ENCODE data around the gene PRKCE.
A peak's percentile ranks its signal among the peaks of the same experiment; 100 is the strongest.

Gene PRKCE

GRCh38 chr2:45651415-45652089 lies at the start of gene PRKCE:
Gene PRKCE, plus strand, starts transcription at chr2:45651675.
- in situ Hi-C loops (cut with HindIII; ENCODE audit: low pct_unique_long_range_greater_than_20kb, low sequenced_read_pairs) = no loop called here
- no peak for TF ChIP-seq JUND (IDR thresholded peaks at IDR 0.05; ENCODE audit: low read depth)
- DNase-seq (ENCODE audit: low read depth in 1 of 2, low spot score in 1 of 2) = peak in 1 of 2 experiments; percentile 49

GRCh38 chr2:45602624-45603023 lies 48.9 kb upstream of the PRKCE start:
- no peak for DNase-seq (ENCODE audit: low read depth in 1 of 2, low spot score in 1 of 2)
- TF ChIP-seq JUND (IDR thresholded peaks at IDR 0.05; ENCODE audit: low read depth) = no peak
- in situ Hi-C loops (cut with HindIII; ENCODE audit: low pct_unique_long_range_greater_than_20kb, low sequenced_read_pairs) = no loop called here

GRCh38 chr2:45605116-45605515 lies 46.4 kb upstream of the PRKCE start:
- TF ChIP-seq JUND (IDR thresholded peaks at IDR 0.05; ENCODE audit: low read depth) = no peak
- no peak for DNase-seq (ENCODE audit: low read depth in 1 of 2, low spot score in 1 of 2)
- in situ Hi-C loops (cut with HindIII; ENCODE audit: low pct_unique_long_range_greater_than_20kb, low sequenced_read_pairs) = no loop called here

- in situ Hi-C loops (cut with HindIII; ENCODE audit: low pct_unique_long_range_greater_than_20kb, low sequenced_read_pairs) = no loop called here
- no peak for DNase-seq (ENCODE audit: low read depth in 1 of 2, low spot score in 1 of 2)
- no peak for TF ChIP-seq JUND (IDR thresholded peaks at IDR 0.05; ENCODE audit: low read depth)
Observed at GRCh38 chr2:45606796-45607195, 44.7 kb upstream of the PRKCE start.

- in situ Hi-C loops (cut with HindIII; ENCODE audit: low pct_unique_long_range_greater_than_20kb, low sequenced_read_pairs) = no loop called here
- DNase-seq (ENCODE audit: low read depth in 1 of 2, low spot score in 1 of 2) = peak in 1 of 2 experiments; percentile 49
- no peak for TF ChIP-seq JUND (IDR thresholded peaks at IDR 0.05; ENCODE audit: low read depth)
Observed at GRCh38 chr2:45607701-45608100, 43.8 kb upstream of the PRKCE start.

GRCh38 chr2:45610281-45611019 lies 41.0 kb upstream of the PRKCE start:
- TF ChIP-seq JUND (IDR thresholded peaks at IDR 0.05; ENCODE audit: low read depth) = no peak
- in situ Hi-C loops (cut with HindIII; ENCODE audit: low pct_unique_long_range_greater_than_20kb, low sequenced_read_pairs) = no loop called here
- peak; percentile 11 to 83 for DNase-seq (ENCODE audit: low read depth in 1 of 2, low spot score in 1 of 2)

- peak; percentile 49 to 95 for DNase-seq (ENCODE audit: low read depth in 1 of 2, low spot score in 1 of 2)
- TF ChIP-seq JUND (IDR thresholded peaks at IDR 0.05; ENCODE audit: low read depth) = no peak
- in situ Hi-C loops (cut with HindIII; ENCODE audit: low pct_unique_long_range_greater_than_20kb, low sequenced_read_pairs) = no loop called here
Observed at GRCh38 chr2:45611020-45611859, 40.2 kb upstream of the PRKCE start, which contains the start of gene SRBD1. Gene SRBD1, minus strand, starts transcription at chr2:45611267. Its CDS starts 5,826 bp downstream, at chr2:45605441.

GRCh38 chr2:45612285-45612684 lies 39.2 kb upstream of the PRKCE start:
- TF ChIP-seq JUND (IDR thresholded peaks at IDR 0.05; ENCODE audit: low read depth) = no peak
- in situ Hi-C loops (cut with HindIII; ENCODE audit: low pct_unique_long_range_greater_than_20kb, low sequenced_read_pairs) = no loop called here
- DNase-seq (ENCODE audit: low read depth in 1 of 2, low spot score in 1 of 2) = no peak

- no peak for TF ChIP-seq JUND (IDR thresholded peaks at IDR 0.05; ENCODE audit: low read depth)
- in situ Hi-C loops (cut with HindIII; ENCODE audit: low pct_unique_long_range_greater_than_20kb, low sequenced_read_pairs) = no loop called here
- DNase-seq (ENCODE audit: low read depth in 1 of 2, low spot score in 1 of 2) = no peak
Observed at GRCh38 chr2:45612731-45613130, 38.7 kb upstream of the PRKCE start.

- in situ Hi-C loops (cut with HindIII; ENCODE audit: low pct_unique_long_range_greater_than_20kb, low sequenced_read_pairs) = no loop called here
- TF ChIP-seq JUND (IDR thresholded peaks at IDR 0.05; ENCODE audit: low read depth) = no peak
- no peak for DNase-seq (ENCODE audit: low read depth in 1 of 2, low spot score in 1 of 2)
Observed at GRCh38 chr2:45614330-45614729, 37.1 kb upstream of the PRKCE start.

- in situ Hi-C loops (cut with HindIII; ENCODE audit: low pct_unique_long_range_greater_than_20kb, low sequenced_read_pairs) = no loop called here
- DNase-seq (ENCODE audit: low read depth in 1 of 2, low spot score in 1 of 2) = no peak
- TF ChIP-seq JUND (IDR thresholded peaks at IDR 0.05; ENCODE audit: low read depth) = no peak
Observed at GRCh38 chr2:45614871-45615415, 36.5 kb upstream of the PRKCE start.

- no peak for TF ChIP-seq JUND (IDR thresholded peaks at IDR 0.05; ENCODE audit: low read depth)
- in situ Hi-C loops (cut with HindIII; ENCODE audit: low pct_unique_long_range_greater_than_20kb, low sequenced_read_pairs) = no loop called here
- peak in 1 of 2 experiments; percentile 22 for DNase-seq (ENCODE audit: low read depth in 1 of 2, low spot score in 1 of 2)
Observed at GRCh38 chr2:45616658-45617411, 34.6 kb upstream of the PRKCE start.
